ENCODE measurements around the gene TBC1D22A. TPM values are rescaled to one million over a fixed set of nuclear protein-coding genes. Genes with fewer than 3 reads are reported as not detected.

Gene TBC1D22A
- total and polyA plus RNA-seq, 9 of the 15 experiments (the other 6 are each of a cell fraction or from before 2014, with no cell fraction given), result 0.20 to 11.5 (median 5.2) TPM

DNA sequence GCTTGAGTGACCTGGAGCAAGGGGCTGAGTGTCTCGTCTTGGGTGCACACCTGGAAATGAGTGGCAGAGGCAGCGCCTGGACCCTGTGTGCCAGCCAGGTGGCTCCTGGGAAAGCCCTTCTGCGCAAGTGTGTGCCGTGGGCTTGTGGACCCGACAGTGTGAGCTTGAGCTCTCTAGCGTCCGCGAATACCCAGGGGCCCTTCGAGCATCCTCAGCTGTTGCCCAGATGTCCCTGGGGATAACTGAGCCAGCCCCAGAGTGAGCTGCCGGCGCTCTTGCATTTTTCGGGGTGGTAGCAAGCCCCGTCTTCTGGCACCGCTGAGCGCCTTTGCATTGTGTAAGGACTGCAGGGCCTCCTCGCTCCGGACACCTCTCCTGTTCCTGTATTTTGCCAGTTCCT, 399.2 kb downstream of the TBC1D22A start (continued):
- TF ChIP-seq ZNF740 (CRISPR knock-in tag; IDR thresholded peaks at IDR 0.05), result no peak
- no peak for TF ChIP-seq ZNF740 (tag; IDR thresholded peaks at IDR 0.05)
- no peak for TF ChIP-seq NCOA2 (IDR thresholded peaks at IDR 0.05; ENCODE audit: partially characterized antibody in 2 of 2)
- TF ChIP-seq MYBL2 (IDR thresholded peaks at IDR 0.05; ENCODE audit: low read depth), result no peak
- no peak for TF ChIP-seq MYBL2 (CRISPR knock-in tag; IDR thresholded peaks at IDR 0.05; ENCODE audit: borderline replicate concordance)
- no peak for TF ChIP-seq YY1 (IDR thresholded peaks at IDR 0.05; ENCODE audit: borderline replicate concordance in 1 of 3, control insufficient read depth in 1 of 3, extremely low read depth in 1 of 3, insufficient read depth in 3 of 3, insufficient read length in 1 of 3, insufficient replicate concordance in 2 of 3, low read depth in 1 of 3, low read length in 2 of 3)
- no peak for TF ChIP-seq KLF16 (IDR thresholded peaks at IDR 0.05)

GRCh38 chr22:47162865-47163264, 400.4 kb downstream of the TBC1D22A start:
- CTCF ChIA-PET (ENCODE audit: low intra/inter-chr PET ratio), result no interaction called here
- no peak for DNase-seq (ENCODE audit: extremely low read depth in 1 of 4, low spot score in 3 of 4)

More at GRCh38 chr22:47162865-47163264, 400.4 kb downstream of the TBC1D22A start:
- H3K4me1 ChIP-seq (replicated peaks in 1 of 2; ENCODE audit: control insufficient read depth in 2 of 2, insufficient read depth in 2 of 2, low read length in 2 of 2), result no peaks in the 10 kb centered on the region; a peak in 1 of 5 replicates
- ATAC-seq (no peak), FAIRE-seq (no peak)
- no peak overlapping the region for H3K27ac ChIP-seq (ENCODE audit: extremely low read depth, low read depth, low read length)
- no peak overlapping the region for H3K4me3 ChIP-seq
- H3K9me3 ChIP-seq (replicated peaks; ENCODE audit: control insufficient read depth, insufficient read depth, low read depth, low read length), result no peaks in the 10 kb centered on the region; the same call in 1 of the 2 replicates
- POLR2A ChIA-PET, result no interaction called here
- intact Hi-C loops (cut with micrococcal nuclease), result no loop called here
- no peaks in the 10 kb centered on the region for H3K27me3 ChIP-seq (ENCODE audit: control insufficient read depth in 2 of 2, insufficient read depth in 2 of 2, low read length in 2 of 2)
- H3K79me2 ChIP-seq (ENCODE audit: control insufficient read depth, insufficient read depth, low read length), result no peaks in the 10 kb centered on the region
- no peaks in the 10 kb centered on the region for H4K20me1 ChIP-seq (replicated peaks; ENCODE audit: control insufficient read depth, insufficient read depth, low read length)
- H3K4me2 ChIP-seq (ENCODE audit: insufficient read depth, low read length), result no peak overlapping the region
- H2AFZ ChIP-seq (ENCODE audit: low read depth, low read length), result no peak overlapping the region
- in situ Hi-C loops (cut with MboI), result no loop called here
- H3K36me3 ChIP-seq (ENCODE audit: control insufficient read depth, insufficient read depth, low read length), result no peaks in the 10 kb centered on the region; the same call in 2 of the 3 replicates
- no TSS peak for BruUV-seq (replicated peaks)
- H3K9ac ChIP-seq (ENCODE audit: insufficient read depth in 1 of 2, low read depth in 2 of 2, low read length in 2 of 2), result no peak overlapping the region
- no peak for TF ChIP-seq EGR1 (conservative IDR thresholded peaks at IDR 0.05)
- TF ChIP-seq CBX1 (IDR thresholded peaks at IDR 0.05; ENCODE audit: low read depth), result no peak
- TF ChIP-seq RBFOX2 (IDR thresholded peaks at IDR 0.05; ENCODE audit: low read depth, low read length), result no peak
- no peak for TF ChIP-seq POLR2B (IDR thresholded peaks at IDR 0.05; ENCODE audit: low read depth, partially characterized antibody)
- no peak for TF ChIP-seq CEBPG (CRISPR knock-in tag; IDR thresholded peaks at IDR 0.05)
- TF ChIP-seq CEBPG (tag; conservative IDR thresholded peaks at IDR 0.05 in 1 of 2, IDR thresholded peaks at IDR 0.05 in 1 of 2), result no peak
- TF ChIP-seq LEF1 (IDR thresholded peaks at IDR 0.05), result no peak
- TF ChIP-seq XRCC5 (IDR thresholded peaks at IDR 0.05; ENCODE audit: low read depth, low read length), result no peak
- TF ChIP-seq RBM14 (IDR thresholded peaks at IDR 0.05; ENCODE audit: borderline replicate concordance, insufficient read depth, low read depth, low read length), result no peak
- WGBS (ENCODE audit: insufficient coverage, low coverage, missing lambda C conversion rate), result 44% methylated on average over 7 of the region's 10 CpGs
- no peaks in the 10 kb centered on the region for H3K9me1 ChIP-seq (ENCODE audit: control insufficient read depth, insufficient read depth, low read length)

All from K562 (cell line).